K562 (cell line): ENCODE results near the gene STC2. TPM values are rescaled to one million over a fixed set of nuclear protein-coding genes. Genes with fewer than 3 reads are reported as not detected.

Experiments
- ARID1B ChIP-seq: fragments of 450-650 bp; IDR thresholded peaks from 2 replicates; pipeline ENCODE4 v1.6.1; 2016; ENCODE audit warnings: antibody characterized with exemption, mild to moderate bottlenecking, inconsistent platforms
- HCFC1 ChIP-seq: IDR thresholded peaks from 2 replicates; pipeline ENCODE4 v1.6.1; 2012; ENCODE audit warnings: low read depth, low read length, improper control_type of control experiment
- MTF1 ChIP-seq: fragments of 250-450 bp; sonication (Bioruptor Pico); IDR thresholded peaks from 2 replicates; pipeline ENCODE4 v1.9.0; 2021; ENCODE audit warnings: moderate library complexity, mild to moderate bottlenecking, inconsistent platforms, borderline replicate concordance
- NFE2 ChIP-seq: IDR thresholded peaks from 2 replicates; pipeline ENCODE4 v1.6.1; 2014; ENCODE audit warnings: antibody characterized with exemption, low read depth
- NFIX ChIP-seq: fragments of 250-450 bp; sonication (Bioruptor Pico); IDR thresholded peaks from 2 replicates; pipeline ENCODE4 v1.4.0; 2020; ENCODE audit warnings: low read depth, mild to moderate bottlenecking, moderate library complexity
- SRSF9 ChIP-seq: fragments of 200-400 bp; formaldehyde crosslinking; IDR thresholded peaks from 2 replicates; pipeline ENCODE4 v1.6.1; 2017; ENCODE audit warnings: low read depth, low read length, borderline replicate concordance
- TBP ChIP-seq: optimal IDR thresholded peaks from 2 replicates; pipeline ENCODE3; 2011; ENCODE audit warnings: low read depth, low read length, improper control_type of control experiment
- WHSC1 ChIP-seq: IDR thresholded peaks from one replicate; pipeline ENCODE4 v1.6.1; 2012; ENCODE audit warnings: low read length, control low read depth, inconsistent platforms
- ZBTB17 ChIP-seq: fragments of 450-650 bp; formaldehyde crosslinking; IDR thresholded peaks from 2 replicates; pipeline ENCODE4 v1.4.0; 2020; ENCODE audit warnings: mild to moderate bottlenecking
- ZFP1 ChIP-seq: fragments of 450-650 bp; formaldehyde crosslinking; IDR thresholded peaks from 2 replicates; pipeline ENCODE4 v1.4.0; 2020; ENCODE audit warnings: mild to moderate bottlenecking, mixed read lengths
- ZKSCAN1 ChIP-seq: fragments of 150-350 bp; IDR thresholded peaks from 2 replicates; pipeline ENCODE4 v1.6.1; 2016; ENCODE audit warnings: low read depth, low read length
- ZNF197 ChIP-seq: fragments of 200-800 bp; sonication (Bioruptor generic); IDR thresholded peaks from 2 replicates; pipeline ENCODE4 v1.6.1; 2016; ENCODE audit warnings: low read depth, missing genetic modification characterization, missing compliant biosample characterization
- ZNF3 ChIP-seq: fragments of 250-450 bp; sonication (Bioruptor Pico); IDR thresholded peaks from 2 replicates; pipeline ENCODE4 v1.5.0; 2021; ENCODE audit warnings: mild to moderate bottlenecking, moderate library complexity
- ZNF57 ChIP-seq: fragments of 450-650 bp; formaldehyde crosslinking; IDR thresholded peaks from 2 replicates; pipeline ENCODE4 v1.4.0; 2020; ENCODE audit warnings: mild to moderate bottlenecking, moderate library complexity
- ZNF79 ChIP-seq: fragments of 250-450 bp; sonication (Bioruptor Pico); IDR thresholded peaks from 2 replicates; pipeline ENCODE4 v1.4.0; 2020; ENCODE audit warnings: low read depth, mild to moderate bottlenecking, moderate library complexity
- ZSCAN29 ChIP-seq: fragments of 450-650 bp; IDR thresholded peaks from 2 replicates; pipeline ENCODE4 v1.6.1; 2017
- polyA plus RNA-seq, 8 experiments: library from polyadenylated mRNA; depleted of rRNA in 4 of 8; stranded (reverse) in 5 of 8; unstranded in 3 of 8; fragments of >200 nt; fragmentation: Nextera tagmentation in 2 of 8; fragmentation: Illumina TruSeq in 1 of 8; extraction: Ambion mirVana in 2 of 8; extraction: Trizol in 1 of 8; gene quantifications; 2 replicates each; pipeline versions ENCODE4 v1.2.1 to v1.2.3, GENCODE V29; 2011 to 2014; ENCODE audit warnings: inconsistent platforms in 1 of 8, missing spikeins in 1 of 8
- total RNA-seq, 7 experiments: library from RNA; depleted of rRNA in 6 of 7; stranded (reverse); fragments of >200 nt in 6 of 7; fragmentation: Illumina TruSeq in 2 of 7; extraction: Trizol in 2 of 7; gene quantifications; 2 replicates each; pipeline versions ENCODE4 v1.2.1 to v1.2.3, GENCODE V29; 2011 to 2021; ENCODE audit warnings: low replicate concordance in 1 of 7
- TF ChIP-seq, protein P1 (sequence below): fragments of 250-450 bp; sonication (Bioruptor Pico); IDR thresholded peaks from 2 replicates; pipeline ENCODE4 v1.4.0; 2020; ENCODE audit warnings: borderline replicate concordance
- TF ChIP-seq, protein P2 (sequence below): IDR thresholded peaks from 2 replicates; pipeline ENCODE4 v1.6.1; 2011; ENCODE audit warnings: borderline replicate concordance, low read depth, mild to moderate bottlenecking, moderate library complexity, low read length; ENCODE audit not compliant: insufficient read depth, poor library complexity, severe bottlenecking
- TF ChIP-seq, protein P3 (sequence below), 2 experiments: fragments of 450-650 bp; IDR thresholded peaks; 2 replicates each; pipeline ENCODE4 v1.6.1; 2016
- TF ChIP-seq, protein P4 (sequence below): fragments of 250-450 bp; sonication (Bioruptor Pico); IDR thresholded peaks from 2 replicates; pipeline ENCODE4 v1.4.0; 2020; ENCODE audit warnings: mild to moderate bottlenecking, moderate library complexity, borderline replicate concordance

STC2 gene
- total and polyA plus RNA-seq, 9 of the 15 experiments (the other 6 are each of a cell fraction or from before 2014, with no cell fraction given): 0.62 to 31.7 (median 7.4) TPM

DNA sequence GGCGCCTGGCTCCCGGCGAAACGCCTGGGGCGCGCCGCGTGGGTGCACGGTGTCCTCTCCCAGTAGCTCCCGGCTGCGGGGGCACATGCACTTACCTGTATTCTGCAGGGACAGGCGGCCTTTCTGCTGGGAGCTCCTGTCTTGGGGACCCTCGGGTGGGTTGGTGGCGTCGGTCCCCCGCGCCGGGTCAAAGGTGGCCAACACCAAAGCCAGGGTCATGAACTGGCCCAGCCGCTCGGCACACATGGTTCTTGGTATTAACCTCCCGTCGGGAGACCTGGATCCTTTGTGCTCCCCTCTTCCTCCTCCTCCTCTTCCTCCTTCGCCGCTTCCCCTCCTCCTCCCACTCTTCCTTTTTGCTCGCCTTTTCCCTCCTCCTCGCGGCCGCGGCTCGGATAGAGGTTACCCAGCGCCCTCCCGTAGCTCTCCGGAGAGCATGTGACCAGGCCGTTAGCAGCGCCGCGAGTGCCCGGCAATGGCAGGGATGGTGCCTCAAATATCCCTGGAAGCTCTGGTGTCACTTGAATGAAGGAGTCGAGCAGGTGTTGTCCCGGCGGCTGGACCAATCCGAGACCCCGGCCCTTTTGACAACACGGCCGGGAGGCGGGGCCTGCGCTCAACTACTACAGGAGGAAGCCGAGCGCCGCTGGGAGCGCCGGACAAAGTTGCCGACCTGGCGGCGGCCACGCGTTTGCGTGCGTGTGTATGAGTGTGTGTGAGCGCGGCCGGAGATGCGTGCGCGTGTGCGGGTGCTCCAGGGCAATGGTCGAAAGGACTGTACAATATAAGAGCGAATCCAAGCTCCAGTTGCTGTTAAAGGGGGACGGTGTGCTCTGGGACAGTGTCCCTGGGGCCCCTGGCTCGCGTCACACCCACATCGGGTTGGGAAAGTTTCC, at the start of gene STC2 (continued):
- TF ChIP-seq, protein P1, sequence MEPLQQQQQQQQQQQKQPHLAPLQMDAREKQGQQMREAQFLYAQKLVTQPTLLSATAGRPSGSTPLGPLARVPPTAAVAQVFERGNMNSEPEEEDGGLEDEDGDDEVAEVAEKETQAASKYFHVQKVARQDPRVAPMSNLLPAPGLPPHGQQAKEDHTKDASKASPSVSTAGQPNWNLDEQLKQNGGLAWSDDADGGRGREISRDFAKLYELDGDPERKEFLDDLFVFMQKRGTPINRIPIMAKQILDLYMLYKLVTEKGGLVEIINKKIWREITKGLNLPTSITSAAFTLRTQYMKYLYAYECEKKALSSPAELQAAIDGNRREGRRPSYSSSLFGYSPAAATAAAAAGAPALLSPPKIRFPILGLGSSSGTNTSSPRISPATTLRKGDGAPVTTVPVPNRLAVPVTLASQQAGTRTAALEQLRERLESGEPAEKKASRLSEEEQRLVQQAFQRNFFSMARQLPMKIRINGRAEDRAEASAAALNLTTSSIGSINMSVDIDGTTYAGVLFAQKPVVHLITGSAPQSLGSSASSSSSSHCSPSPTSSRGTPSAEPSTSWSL: no peak
- no peak for TF ChIP-seq ZNF79 (CRISPR knock-in tag)
- TF ChIP-seq, protein P2, sequence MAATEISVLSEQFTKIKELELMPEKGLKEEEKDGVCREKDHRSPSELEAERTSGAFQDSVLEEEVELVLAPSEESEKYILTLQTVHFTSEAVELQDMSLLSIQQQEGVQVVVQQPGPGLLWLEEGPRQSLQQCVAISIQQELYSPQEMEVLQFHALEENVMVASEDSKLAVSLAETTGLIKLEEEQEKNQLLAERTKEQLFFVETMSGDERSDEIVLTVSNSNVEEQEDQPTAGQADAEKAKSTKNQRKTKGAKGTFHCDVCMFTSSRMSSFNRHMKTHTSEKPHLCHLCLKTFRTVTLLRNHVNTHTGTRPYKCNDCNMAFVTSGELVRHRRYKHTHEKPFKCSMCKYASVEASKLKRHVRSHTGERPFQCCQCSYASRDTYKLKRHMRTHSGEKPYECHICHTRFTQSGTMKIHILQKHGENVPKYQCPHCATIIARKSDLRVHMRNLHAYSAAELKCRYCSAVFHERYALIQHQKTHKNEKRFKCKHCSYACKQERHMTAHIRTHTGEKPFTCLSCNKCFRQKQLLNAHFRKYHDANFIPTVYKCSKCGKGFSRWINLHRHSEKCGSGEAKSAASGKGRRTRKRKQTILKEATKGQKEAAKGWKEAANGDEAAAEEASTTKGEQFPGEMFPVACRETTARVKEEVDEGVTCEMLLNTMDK: peak; percentile 36
- no peak for TF ChIP-seq ZBTB17 (CRISPR knock-in tag)
- TF ChIP-seq ZSCAN29: no peak
- TF ChIP-seq, protein P3, sequence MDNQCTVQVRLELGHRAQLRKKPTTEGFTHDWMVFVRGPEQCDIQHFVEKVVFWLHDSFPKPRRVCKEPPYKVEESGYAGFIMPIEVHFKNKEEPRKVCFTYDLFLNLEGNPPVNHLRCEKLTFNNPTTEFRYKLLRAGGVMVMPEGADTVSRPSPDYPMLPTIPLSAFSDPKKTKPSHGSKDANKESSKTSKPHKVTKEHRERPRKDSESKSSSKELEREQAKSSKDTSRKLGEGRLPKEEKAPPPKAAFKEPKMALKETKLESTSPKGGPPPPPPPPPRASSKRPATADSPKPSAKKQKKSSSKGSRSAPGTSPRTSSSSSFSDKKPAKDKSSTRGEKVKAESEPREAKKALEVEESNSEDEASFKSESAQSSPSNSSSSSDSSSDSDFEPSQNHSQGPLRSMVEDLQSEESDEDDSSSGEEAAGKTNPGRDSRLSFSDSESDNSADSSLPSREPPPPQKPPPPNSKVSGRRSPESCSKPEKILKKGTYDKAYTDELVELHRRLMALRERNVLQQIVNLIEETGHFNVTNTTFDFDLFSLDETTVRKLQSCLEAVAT (IDR thresholded peaks at IDR 0.05): no peak
- TF ChIP-seq HCFC1: no peak
- no peak for TF ChIP-seq ZNF3 (CRISPR knock-in tag)
- no peak for TF ChIP-seq NFE2
- no peak for TF ChIP-seq SRSF9
- TF ChIP-seq ZKSCAN1: no peak
- TF ChIP-seq WHSC1: no peak
- TF ChIP-seq ZFP1: no peak
- TF ChIP-seq ZNF57 (CRISPR knock-in tag): no peak
- TF ChIP-seq, protein P4, sequence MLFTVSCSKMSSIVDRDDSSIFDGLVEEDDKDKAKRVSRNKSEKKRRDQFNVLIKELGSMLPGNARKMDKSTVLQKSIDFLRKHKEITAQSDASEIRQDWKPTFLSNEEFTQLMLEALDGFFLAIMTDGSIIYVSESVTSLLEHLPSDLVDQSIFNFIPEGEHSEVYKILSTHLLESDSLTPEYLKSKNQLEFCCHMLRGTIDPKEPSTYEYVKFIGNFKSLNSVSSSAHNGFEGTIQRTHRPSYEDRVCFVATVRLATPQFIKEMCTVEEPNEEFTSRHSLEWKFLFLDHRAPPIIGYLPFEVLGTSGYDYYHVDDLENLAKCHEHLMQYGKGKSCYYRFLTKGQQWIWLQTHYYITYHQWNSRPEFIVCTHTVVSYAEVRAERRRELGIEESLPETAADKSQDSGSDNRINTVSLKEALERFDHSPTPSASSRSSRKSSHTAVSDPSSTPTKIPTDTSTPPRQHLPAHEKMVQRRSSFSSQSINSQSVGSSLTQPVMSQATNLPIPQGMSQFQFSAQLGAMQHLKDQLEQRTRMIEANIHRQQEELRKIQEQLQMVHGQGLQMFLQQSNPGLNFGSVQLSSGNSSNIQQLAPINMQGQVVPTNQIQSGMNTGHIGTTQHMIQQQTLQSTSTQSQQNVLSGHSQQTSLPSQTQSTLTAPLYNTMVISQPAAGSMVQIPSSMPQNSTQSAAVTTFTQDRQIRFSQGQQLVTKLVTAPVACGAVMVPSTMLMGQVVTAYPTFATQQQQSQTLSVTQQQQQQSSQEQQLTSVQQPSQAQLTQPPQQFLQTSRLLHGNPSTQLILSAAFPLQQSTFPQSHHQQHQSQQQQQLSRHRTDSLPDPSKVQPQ (CRISPR knock-in tag): no peak
- no peak for TF ChIP-seq MTF1 (CRISPR knock-in tag)
- TF ChIP-seq TBP: peak; percentile 77
- TF ChIP-seq ZNF197 (CRISPR knock-in tag): no peak
- TF ChIP-seq NFIX (CRISPR knock-in tag): no peak
- peak; percentile 34; the same call in 1 of the 2 replicates for TF ChIP-seq ARID1B
